GM12873 (cell line): ENCODE measurements around the gene STAT5B.

Experiments
- TF ChIP-seq, protein P1 (sequence below): IDR thresholded peaks from 2 replicates; pipeline ENCODE4 v1.5.1; 2012; ENCODE audit warnings: low read depth, mild to moderate bottlenecking, moderate library complexity, low read length, control low read depth; ENCODE audit not compliant: insufficient read depth; ENCODE audit errors: missing control alignments

Gene STAT5B

DNA sequence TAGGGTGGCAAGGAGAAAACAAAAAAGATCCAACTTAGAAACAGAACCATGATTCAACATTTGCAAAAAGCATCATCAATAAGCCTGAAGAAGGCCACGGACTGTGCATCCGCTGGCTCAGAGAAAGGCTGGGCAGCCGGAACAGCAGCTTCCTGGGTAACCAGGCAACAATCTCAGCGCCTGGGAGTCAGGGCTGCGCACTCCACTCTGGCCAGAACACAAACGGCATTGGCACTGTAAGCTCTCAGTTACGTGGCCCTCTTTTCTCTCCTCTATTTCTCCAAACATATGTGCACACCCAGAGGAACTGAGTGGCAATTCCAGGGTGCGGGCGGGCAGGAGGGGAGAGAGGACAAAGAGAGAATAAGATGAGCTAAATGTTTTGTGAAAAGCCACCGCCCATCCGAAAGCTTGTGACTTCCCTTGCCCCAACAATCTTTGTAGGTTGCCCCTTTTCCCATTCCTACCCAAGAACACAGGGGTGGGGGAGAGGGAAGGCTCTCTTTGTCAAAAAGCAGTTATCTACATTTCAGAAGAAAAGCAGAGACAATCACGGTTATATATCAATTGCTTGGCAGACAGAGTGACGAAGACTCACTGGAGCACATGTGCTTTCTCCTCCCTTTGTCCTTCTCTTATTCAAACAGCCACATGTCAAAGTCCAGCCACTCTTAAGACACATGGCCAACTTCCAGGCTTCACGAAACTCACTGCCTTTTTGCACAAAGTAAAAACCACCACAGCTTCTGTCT lies 75.3 kb downstream of the STAT5B start:
- TF ChIP-seq, protein P1, sequence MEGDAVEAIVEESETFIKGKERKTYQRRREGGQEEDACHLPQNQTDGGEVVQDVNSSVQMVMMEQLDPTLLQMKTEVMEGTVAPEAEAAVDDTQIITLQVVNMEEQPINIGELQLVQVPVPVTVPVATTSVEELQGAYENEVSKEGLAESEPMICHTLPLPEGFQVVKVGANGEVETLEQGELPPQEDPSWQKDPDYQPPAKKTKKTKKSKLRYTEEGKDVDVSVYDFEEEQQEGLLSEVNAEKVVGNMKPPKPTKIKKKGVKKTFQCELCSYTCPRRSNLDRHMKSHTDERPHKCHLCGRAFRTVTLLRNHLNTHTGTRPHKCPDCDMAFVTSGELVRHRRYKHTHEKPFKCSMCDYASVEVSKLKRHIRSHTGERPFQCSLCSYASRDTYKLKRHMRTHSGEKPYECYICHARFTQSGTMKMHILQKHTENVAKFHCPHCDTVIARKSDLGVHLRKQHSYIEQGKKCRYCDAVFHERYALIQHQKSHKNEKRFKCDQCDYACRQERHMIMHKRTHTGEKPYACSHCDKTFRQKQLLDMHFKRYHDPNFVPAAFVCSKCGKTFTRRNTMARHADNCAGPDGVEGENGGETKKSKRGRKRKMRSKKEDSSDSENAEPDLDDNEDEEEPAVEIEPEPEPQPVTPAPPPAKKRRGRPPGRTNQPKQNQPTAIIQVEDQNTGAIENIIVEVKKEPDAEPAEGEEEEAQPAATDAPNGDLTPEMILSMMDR = no peak

DNA sequence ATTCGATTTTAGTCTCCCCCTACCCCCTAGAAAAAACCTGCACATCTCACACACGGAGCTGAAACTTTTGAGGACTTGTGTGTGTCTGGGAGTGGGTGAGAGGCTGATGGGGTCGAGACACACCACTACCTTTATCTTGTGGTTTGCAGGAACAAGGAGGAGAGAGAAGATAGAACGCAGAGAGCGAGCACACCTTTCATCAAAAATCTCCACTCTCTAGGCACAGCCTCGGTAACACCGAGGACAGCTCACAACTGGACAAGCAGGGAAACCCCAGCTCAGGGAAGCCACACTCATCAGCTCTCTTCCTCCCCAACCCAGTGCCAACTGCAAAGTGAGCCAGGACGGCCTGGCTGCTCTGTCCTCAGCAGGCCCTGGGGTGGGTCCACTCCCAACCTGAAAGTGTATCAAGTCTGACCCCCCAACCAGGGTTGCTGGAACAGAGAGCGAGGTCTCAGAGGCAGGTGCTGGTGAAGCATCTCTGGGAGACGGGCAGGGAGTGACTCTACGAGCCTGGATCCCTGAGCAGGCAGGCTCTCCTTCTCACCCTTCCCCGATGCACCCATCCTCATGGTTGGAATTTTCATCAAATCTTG lies 76.7 kb downstream of the STAT5B start:
- TF ChIP-seq, protein P1 = no peak

DNA sequence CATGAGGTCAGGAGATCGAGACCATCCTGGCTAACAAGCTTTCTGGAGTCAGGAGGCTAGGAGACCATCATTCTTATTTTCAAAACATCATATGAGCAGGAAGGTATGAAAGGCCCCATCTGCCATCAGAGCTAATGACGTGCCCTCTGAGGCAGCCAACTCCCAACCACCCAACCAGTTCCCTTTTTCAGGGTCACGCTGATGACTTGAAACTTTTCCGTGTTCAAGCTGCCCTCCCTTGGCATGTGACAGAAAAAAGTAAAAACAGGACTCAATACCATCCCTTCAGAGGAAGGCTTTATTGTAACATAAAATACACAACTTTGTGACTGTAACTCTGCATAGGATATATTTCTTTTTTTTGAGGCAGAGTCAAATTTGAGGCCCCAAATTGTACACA lies 77.3 kb downstream of the STAT5B start:
- TF ChIP-seq, protein P1 = no peak

DNA sequence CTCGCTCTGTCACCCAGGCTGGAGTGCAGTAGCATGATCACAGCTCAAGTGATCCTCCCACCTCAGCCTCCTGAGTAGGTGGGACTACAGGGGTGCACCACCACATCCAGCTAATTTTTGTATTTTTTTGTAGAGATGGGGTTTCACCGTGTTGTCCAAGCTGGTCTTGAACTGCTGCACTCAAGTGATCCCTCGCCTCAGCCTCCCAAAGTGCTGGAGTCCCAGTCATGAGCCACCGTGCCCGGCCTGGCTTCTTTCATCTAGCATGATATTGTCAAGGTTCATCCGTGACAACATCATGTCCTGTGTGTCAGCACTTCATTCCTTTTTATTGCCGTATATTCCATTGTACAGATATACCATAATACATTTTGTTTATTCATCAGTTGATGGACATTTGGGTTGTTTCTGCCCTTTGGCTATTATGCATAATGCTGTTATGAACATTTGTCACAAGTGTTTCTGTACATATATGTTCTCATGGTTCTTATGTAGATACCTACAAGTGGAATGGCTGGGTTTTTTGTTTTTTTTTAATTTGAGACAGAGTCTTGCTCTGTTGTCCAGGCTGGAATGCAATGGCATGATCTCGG lies 78.5 kb downstream of the STAT5B start:
- TF ChIP-seq, protein P1 = no peak

DNA sequence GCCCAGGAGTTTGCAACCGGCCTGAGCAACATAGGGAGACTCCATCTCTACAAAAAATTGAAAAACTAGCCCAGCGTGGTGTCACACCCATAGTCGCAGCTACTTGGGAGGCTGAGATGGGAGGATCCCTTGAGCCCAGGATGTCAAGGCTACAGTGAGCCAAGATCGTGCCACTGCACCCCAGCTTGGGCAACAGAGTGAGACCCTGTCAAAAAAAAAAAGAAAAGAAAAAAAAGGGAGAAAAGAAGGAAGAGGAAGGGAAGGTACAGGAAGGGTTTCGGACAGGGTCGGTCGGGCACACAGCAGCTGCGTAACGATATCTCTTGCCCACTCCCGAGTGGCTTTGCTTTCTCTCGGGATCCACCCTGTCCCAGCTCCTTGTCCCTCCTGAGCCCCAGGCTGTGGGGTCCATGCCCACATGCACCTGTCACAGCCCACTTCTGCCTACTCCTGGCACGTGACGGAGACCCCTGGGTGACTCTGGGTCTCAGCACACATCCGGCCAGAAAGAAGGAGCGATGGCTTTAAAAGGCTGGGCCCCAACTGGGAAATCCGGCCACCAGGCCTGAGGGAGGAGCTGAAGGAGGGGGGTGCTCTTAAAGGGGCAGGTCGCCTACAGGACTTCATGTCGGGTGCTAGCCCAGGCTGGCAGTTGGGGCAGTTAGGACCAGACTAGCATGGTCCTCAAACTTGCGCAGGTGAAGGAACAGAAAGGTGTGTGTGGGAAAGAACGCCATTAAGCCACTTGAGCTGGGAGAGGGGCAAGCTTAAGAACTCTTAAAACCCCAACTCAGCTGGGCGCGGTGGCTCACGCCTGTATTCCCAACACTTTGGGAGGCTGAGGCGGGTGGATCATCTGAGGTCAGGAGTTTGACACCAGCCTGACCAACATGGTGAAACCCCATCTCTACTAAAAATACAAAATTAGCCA lies 82.0 kb downstream of the STAT5B start, which contains the start of gene GHDC:
TSS of gene GHDC (minus strand) at position 526 of the 931 bp plus-strand sequence. CDS start 913 bp downstream, outside the sequence.
- TF ChIP-seq, protein P1 = no peak

DNA sequence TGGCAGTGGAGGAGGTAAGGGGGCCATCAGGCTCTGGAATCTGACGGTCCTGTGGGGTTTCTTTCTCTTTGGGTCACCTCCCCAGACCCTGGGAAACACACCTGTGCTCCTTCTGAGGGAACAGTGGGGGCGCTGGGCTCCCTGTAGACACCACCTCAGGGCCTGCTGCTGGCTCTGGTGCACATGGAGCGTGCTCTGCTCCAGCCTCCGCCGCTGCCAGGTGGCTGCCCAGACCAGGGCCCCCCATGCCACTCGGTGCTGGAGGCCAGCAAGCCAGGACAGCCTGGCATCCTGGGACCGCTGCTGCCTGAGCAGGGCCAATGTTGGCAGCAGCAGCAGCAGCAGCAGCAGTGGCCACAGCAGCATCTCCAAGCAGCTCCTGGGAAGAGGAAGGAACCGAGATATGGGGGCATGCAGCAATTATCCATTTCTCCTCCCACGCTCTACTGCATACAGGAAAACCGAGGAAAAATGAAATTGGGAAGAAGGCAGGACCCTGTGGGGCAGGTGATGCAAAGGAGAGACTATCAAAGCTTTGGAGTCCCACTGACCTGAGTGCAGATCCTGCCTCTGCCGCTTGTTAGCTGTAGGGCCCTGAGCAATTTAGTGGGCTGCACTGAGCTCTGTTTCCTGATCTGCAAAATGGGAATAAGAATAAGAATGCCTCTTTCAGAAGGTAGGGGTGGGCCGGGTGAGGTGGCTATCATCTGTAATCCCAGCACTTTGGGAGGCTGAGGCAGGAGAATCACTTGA lies 82.8 kb downstream of the STAT5B start:
- TF ChIP-seq, protein P1 = no peak
